Measurements from ENCODE around the gene HOXA6.

The HOXA6 gene

DNA sequence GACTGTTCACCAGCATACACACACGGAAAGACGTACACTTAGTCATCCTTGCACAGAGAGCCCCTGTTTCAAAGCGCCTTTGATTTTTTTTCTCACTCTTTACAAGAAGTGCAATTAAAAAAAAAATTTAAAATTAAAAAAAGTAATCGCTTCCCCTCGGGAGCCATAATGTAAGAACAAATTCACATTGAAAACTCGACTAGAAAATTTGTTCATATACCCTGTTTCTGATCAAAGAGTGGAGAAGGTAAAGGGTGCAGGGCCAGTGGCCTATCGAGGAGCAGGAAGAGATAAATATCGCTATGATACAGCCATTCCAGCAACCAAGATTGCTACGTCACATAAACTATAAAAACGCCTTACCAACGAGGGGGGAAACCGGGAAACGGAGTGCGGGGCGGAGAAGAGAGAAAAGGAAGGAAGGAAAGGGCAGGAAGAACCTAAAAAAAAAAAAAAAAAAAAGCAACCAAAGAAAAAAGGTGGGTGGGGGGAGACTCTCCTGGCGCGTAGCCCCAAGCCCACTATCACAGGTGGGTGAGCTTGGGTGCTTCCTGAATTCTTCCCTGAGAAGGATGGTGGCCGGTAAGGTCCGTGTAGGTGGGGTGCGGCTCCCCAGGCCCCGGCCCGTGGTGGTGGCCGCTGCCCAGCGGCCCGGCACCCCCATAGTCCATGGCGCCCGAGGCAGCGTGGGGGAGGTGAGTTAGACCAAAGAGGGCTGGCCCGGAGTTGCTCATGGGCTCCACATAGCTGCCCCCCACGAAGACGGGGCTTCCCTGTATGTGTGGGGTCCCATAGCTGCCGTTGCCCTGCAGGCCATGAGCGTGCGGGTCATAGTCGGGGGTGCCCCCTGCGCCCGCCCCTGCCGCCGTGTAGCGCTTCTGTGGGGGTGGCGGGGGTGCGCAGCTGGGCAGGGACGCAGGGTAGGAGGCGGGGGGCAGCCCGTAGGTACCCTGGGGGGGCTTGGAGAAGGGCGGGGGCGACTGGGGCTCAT, 39.9 kb downstream of the HOXA6 start:
- DNase-seq, result no peak

DNA sequence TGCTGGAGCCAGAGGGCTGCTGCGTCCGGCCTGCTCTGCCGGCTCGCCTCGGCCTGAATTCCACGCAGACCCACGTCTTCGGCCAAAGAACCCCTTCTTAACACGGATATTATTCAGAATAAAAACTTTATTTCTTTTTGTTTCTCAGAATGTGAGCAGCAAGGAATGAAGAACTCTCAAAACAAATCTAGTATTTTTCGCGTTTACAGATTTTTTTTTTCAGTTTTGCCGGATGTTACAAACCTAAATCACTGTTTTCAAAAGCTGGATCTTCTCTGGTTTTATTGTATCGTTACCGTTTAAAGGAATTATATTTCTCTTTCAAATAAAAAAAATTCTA, 40.7 kb downstream of the HOXA6 start:
- no peak for DNase-seq

DNA sequence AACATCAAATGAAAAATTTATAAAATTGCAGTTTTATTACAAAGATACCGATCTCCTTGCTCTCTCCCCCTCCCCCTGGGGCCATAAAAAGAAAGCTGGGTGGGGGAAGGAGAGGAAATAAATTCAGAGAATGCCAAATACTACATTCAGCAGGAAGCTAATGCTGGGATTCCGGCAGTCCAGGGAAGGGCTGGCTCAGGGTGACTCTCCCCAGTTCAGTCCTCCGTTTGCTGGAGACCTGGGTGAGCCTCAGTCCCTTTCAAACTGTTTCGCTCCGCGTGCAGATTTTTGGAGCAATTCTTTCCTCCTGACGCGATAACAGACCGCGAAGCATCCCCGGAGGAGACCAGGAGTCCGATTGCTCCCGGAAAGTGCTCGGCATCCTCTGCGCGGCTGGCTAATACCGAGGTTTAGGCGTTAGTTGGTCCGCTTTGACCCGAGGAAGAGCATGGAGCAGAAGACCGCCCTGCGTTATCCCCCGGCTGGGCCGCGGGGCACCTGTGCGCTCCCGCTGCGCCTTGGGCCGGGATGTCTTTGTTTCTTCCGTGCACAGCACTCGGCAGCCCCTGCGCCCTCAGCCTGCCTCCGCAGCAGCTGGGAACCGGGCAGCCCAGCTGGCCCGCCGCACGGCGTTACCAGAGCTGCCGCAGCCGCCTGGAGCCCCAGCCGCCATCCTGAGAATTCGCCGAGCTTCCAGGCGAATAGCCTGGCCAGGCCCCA, 41.2 kb downstream of the HOXA6 start:
- no peak for DNase-seq

DNA sequence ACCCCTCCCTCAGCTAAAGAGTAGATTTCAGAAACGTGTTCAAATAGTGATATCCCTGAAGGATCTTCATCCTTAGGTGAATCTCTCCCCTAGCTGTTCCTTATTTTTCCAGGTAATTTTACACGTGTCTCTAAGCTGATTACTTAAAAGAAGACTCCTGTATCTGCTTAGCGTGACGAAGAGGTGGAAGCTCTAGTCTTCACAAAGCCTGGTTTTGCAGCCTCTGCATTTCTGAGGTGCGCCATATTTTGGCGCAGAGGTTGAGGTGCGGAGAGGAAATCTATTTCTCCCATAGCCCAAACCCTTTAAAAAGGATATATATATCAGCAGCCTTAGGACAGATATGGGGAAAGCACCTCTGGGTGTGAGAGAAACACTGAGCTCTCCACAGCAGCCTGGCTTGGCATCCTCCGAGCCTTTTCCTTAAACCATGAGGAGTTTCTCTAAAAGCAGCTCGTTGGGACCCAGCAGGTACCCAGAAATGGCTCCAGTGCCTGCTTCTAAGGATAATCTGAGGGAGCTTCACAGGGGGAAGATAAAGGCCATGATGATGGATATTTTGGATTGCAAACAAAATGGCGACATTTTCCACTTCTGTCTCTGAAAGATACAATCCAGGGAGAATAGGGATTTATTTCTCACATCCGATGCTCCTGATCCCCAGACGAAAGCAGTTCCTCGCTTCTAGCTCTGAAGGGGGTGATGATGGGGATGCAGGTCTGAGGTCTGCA, 42.1 kb downstream of the HOXA6 start:
- no peak for DNase-seq

DNA sequence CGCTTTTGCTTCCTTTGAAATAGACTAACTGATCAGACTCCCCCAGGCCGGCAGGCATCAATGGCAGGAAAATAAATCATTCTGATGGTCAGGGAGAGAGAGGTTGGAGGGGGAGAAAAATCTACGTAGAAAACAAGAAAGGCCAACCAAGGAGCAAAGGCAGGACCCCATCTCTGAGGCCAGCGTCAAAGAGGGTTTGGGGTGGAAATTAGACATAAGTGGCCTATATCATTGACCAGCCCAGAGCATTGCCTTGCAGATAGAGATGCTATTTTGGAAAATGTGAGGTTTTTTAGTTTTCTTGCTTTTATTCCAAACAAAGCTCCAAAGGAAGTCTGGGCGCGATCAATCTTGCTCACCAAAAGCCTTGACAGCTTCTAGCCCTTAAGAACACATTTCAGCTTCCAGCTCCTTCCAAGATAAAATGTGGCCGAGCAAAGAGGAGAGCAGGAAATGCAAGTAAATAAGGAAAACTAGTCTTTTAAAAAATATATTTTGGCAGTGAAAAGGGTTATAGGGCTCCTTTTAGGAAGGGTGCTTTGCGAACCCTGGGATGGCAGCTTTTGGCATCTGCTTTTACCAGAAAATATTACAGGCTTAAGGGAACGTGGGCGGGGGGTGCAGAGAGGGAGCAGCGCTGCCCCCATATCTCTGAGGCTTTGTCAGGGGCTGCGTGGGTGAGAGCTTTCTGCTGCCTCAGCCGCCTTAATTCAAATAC, 43.1 kb downstream of the HOXA6 start:
- DNase-seq, result no peak

DNA sequence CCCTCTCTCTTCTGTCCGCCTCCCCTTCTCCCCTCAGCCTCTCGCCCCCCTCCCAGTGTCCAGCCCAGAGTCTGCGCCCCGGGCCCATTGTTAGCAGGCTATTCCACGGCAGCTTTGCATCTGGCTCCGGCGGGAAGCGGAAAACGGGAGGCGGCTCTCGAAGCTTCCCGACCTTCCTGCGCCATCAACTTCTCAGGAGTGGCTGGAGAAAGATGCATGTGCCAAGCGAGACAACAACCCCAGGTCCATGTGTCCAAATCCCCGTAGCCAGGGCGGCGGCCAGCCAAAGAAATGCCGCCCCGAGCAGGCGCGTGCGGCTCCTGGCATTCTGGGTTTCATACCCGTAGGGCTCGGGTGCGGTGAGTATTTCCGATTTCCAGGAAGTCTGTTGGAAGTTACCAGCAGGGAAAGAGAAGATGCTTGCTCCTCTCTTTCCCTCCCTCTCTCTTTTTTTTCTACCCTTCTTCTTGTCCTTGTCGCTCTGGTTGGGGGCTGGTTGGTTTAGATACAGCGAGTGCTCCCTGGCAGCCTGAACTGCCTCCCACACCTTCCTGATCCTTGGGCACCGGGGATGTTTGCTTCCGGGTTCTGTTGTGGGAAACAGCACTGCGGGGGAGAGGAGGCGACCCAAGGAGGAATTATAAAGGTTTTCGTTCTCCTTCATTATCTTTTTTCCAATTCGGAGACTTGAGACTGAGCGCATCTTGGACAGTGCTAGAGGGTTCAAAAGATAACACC, 43.9 kb downstream of the HOXA6 start:
- no peak for DNase-seq

DNA sequence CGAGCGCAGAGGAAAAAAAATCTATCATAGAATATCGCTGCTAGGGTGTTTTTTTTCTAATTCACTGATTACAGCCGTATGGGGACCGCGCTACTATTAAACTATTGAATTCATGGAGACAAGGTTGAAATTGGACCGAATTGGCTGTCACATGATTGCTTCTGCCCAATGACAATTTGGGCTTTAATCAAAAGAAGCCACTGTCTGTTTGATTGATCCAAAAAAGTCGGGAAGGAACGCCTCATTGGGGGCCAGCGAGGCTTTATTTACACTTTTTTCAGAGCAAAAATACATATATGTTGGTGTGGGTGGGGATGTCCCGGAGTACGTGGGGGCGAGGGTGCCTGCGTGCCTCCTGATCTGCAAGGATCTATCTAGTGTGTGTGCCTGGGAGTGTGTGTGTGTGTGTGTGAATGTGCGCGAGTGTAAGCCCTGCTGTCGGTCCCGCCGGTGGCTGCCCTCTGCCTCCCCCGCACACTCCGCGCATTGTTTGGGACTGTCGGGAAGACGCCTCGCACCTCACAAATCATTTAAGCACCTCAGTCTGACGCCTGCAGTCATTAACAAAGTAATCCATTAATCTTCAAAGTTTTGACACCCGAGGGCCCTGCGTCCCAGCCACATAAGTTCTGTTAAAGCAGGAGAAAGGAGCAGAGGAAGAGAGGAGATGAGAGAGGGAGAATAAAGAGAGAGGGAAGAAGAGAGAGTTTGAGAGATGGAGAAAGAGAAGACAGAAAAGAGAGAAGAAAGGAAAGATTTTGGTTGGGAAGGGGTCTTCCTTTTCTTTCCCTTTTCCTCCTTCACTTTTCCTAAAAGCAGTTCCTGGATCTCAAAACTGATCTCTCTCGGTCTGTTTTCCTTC, 44.8 kb downstream of the HOXA6 start, which contains the start of gene HOXA2:
Gene HOXA2, minus strand, starts transcription at position 103 of the 862 bp plus-strand sequence. CDS start 183 bp downstream, outside the sequence.
- DNase-seq, result no peak

DNA sequence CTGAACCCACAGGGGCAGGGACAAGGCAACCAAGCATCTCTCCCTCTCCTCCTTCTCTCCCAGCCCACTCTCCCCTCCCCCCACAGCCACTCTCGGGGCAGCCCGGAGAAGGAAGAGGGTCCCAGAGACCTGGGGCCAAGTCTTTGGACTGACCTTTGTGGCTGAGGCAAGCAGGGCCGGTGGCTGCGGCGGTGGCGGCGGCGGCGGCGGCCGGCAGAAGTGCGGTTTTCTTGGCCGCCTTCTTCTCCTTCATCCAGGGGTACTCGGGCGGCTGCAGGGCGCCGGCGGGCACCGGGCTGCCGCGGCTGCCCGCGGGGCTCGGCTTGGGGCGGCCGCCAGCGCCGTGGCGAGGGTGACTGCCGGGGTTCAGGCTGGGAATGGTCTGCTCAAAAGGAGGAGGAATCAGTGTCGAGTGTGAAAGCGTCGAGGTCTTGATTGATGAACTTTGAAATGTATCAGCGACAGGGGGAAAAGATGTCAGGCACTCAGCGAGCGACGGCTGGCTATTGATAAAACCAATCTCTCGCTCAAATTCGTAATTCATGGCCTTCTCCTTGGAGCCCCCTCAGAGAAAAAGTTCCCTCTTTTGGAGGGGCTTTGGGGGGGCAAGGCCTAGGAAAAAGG, 45.5 kb downstream of the HOXA6 start:
- DNase-seq, result no peak

DNA sequence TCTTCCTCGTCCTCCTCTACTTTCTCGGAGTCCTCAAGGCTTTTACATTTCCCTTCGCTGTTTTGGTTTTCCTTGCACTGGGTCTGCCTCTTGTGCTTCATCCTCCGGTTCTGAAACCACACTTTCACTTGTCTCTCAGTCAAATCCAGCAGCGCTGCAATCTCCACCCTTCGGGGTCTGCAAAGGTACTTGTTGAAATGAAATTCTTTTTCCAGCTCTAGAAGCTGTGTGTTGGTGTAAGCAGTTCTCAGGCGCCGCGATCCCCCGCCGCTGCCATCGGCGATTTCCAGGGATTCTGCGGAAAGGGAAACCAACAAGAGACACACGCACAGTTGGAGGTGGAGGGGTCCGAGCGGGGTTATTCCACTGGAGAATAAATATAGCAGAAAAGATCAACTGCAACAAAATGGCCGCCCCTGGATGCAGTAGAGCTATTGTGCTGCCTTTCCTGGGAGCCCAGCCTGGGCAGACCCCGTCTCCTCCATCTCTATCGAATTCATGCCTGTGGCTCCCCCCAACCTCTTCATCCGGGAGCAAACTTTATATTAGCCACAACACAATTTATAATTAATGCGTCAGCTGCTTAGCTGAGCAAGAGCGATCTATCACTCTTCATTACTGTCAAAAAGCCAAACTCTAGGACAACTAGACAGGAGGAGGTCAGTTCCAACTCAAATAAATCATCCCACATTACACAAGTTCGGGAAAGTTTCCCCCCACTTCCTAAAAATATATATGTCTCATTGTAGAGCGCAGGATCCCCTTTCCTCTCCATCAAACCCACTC, 46.2 kb downstream of the HOXA6 start:
- no peak for DNase-seq

DNA sequence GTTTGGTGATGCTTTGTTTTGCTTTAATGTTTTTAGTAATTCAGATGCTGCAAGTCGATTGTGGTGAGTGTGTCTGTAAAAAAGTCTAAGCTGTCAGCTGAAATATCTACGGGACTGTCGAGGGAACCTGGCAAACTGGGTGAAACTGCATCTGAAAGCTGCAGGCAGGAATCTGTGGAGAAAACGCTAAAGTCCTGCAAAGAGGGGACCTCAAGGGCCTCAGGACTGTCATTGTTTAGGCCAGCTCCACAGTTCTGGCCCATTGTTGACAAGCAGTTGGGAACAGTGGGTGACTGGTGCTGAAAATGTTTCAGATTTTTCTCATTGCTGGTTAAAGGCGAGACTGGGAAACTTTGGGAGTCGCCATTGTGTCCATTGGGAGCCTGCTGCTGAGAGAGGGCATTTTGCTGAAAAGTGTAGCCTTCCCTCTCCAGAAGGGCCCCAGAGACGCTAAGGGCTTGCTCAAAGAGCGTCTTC, 46.8 kb downstream of the HOXA6 start:
- no peak for DNase-seq

DNA sequence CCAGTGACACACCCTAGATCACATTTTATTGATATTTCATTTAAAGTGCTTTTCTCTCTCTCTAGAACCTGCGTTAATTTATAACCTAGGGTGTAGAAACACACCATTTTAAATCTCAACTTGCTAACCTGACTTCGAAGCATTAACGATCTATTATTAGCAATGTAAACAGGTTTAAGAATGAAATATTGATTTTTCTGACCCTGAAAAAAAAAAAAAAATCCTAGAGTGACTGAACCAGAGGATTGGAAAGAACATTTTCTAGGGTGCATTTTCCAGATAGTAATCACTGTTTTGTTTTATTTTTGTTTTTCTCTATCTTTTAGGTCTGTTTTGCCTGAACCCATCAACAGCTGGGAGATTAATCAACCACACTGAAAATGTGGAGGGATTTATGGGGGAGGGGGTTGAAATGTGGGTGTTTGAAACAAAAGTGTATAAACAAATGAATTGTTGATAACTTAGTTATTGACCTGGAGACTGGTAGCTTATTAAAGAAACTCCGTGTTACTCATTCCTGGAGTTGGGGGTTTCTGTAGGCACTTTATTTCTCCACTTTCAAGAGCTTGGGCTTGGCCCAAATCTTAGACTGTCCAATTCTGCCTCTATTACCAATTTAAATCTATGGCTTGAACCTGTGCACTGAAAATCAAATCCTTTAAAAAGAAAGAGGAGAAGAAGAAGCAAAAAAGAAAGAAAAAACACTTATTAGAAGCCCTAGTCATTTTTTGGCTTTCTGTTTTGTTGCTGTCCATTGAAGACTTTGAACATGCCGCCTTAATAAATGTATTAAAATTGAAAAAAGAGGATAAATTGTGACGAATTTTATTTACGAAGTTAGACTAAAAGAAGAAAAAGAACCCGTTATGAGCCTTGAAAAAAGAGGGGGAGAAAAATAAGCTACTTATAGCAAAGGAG, 47.9 kb downstream of the HOXA6 start:
- DNase-seq, result no peak

DNA sequence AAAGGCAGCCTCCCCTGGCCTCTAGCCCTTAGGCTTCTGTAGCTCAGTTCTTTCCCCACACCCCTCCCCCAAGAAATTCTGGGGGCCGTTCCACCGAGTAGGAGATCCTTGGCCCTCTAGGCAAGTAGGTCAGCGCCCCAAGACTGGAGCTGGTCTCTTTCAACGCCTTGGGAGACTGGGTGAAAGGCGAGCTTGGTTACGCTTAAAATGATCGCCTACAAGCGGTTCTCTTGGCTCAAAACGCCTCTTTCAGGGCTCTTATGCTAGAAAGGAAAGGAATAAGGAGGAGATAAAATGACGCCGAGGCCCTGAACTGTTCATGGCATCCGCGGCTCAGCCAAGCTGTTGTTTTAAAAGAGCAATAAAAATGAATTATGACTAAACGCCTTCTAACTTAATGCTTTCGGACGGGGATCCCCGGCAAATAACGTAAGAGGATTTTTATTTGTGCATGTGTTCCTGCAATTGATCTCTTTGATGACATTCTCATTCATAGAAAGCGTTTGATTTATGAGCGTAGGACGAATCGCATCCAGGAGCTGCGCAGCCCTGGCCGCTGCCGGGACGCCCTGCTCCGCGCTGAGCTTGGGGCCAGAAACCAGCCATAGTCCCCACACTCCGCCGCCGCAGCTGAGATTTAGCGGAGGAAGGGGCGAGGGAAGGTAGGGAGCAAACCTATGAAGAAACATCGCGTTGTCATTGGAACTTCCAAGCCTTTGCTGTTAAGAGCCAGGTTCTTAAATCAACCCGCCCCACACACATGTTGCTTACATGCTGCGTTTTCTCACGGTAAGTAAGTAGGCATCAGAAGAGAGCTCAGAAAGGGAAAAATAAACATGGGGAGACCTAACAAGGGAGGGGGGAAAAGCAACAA, 48.8 kb downstream of the HOXA6 start:
- no peak for DNase-seq

DNA sequence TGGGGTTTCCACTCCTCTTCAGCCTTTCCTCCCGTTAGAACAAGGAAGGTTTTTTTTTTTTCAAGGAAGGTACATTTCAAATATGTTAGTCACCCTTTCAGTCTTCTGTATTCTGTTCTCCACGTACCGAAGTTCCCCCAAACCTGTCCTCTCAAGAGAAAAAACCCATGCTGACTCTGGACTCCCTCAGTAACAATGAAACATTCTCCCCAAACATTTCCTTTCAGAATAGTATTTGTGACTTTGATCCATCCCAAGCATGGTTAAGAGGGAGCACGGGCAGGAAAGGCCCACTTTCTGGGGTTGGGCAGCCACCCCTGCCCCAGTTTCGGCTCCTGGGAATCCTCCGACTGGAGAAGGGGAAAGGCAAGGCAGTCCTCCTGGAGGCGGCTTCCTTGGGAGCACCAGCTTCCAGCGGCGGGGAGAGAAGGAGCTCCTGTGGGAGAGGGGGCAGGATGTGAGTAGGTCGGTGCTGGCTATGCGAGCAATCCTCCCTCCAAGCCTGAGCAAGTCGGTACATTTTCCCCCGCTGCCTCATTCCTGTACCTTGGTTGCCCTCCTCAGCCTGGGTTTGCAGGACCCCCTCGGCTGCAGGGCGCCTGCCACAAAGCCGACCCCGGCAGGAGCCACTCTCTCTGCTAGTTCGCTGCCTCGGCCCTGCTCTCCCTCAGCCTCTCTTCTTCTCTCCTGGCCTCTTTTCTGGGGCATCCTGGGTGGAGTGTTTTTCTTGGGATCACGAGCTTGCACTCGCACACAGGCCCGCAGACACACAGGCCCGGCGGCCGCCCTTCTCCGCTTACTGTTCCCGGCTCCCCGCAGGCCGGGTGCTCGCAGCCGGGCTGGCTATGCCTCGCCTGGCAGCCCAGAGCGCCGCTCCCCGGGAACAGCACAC, 49.6 kb downstream of the HOXA6 start:
- no peak for DNase-seq

DNA sequence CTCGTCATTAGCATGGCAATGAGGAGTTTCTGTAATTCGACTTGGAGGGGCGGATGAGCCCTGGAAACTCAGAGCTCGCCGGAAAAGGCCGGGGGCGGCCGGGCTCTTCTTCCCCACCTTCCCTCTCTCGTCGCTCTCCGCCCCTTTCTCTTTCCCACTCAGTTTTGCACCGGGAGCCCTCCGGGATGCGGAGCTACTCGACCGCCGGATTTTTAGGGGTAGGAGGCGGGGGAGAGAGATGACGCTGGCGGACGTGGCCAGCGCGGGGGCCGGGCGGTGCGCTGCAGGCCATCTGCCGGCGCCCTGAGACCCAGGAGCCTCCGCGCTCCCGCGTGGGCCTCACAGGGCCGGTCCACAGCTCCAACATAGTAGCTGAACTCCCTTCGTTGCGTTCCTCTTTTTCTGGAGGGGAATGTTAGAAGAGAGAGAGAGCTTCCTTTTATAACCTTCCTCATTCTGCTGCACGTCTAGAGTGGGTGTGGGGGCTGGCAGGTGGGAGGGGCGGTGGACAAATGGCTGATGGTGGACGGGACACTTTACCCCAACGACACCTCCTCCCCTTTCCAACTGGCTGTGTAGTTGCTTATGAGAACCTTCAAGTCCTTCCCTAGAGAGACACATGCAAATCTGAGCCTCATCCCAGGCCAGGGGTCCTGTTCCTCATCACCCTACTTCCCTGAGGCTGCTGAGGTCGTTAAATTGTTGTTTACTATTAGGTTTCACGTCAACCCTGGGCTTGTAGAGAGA, 50.6 kb downstream of the HOXA6 start:
- no peak for DNase-seq

Measured in T-helper 9 cell (primary cell).